Measurements from ENCODE around the gene MAPK8. TPM values are rescaled to one million over a fixed set of nuclear protein-coding genes. Genes with fewer than 3 reads are reported as not detected.

MAPK8 gene
- total RNA-seq, 1 donor from 2014 or later: 54.3 TPM

DNA sequence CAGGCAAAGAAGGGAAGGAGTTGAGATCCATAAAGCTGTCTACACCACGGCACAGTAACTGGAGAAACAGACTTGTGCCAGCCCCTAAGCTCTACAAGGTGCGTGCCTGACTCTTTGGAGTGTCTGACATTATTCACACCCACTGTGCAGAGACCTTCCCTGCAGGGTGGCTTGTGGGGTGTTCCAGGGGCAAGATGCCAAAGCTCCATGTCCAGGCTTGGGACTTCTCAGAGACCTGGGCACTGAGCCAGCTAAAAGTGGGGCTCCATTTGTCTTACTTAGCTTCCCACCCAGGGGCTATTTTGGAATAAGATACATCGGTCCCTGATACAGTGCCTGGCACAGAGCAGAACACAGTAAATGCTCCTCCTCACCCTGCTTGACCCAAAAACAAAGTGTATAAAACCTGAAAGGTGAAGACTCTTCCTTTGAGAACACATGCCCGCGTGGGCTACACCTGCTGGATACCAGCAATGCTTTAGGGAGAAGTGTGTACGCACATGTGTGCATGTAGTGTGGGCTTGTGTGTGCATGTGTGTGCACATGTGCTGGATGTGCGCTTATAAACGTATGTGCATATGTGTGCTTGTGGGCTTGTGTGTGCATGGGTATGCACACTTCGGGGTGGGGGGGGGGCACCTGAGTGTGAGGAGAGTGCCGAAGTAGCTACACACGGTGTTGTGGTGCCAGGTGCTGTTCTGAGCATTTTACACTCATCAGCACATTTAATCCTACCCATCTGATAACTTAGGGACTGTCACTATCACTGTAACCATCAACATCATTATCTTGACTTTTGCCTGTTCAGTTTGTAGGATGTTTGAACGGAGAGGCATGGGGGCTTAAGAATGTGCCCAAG, 155.4 kb downstream of the MAPK8 start:
- DNase-seq (ENCODE audit: extremely low spot score in 2 of 2): peak in 1 of 2 donors; percentile 81
- intact Hi-C loops (cut with DNase I): no loop called here

DNA sequence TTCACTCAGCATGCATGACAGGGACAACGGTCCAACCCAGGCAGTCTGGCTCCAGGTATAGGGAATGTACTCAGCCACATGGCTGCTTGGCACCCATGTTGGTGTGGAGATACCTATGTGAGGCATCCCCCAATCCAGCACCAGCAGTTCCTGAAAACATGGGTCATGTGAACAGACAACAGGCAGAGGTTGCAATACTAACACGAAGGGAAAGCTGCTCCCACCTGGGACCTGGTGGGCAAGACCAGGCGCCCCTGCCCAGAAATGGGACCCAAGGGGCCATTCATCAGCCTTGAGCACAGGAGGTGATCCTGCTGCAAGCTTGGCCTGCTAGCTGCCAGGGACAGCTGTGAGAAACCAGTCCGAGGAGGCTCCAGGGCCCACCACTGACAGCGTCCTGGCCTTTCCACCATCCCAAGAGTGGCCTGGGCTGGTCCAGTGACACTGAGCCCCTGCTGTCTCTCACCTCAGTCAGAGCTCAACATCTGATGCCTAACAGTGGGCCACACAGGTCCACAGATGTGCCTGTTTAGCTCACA, 156.1 kb downstream of the MAPK8 start:
- TF ChIP-seq POLR2A (IDR thresholded peaks at IDR 0.05) (no peak), POLR2AphosphoS5 (IDR thresholded peaks at IDR 0.05; ENCODE audit: insufficient read depth in 1 of 2, low read depth in 1 of 2) (no peak)
- TF ChIP-seq, protein P1, sequence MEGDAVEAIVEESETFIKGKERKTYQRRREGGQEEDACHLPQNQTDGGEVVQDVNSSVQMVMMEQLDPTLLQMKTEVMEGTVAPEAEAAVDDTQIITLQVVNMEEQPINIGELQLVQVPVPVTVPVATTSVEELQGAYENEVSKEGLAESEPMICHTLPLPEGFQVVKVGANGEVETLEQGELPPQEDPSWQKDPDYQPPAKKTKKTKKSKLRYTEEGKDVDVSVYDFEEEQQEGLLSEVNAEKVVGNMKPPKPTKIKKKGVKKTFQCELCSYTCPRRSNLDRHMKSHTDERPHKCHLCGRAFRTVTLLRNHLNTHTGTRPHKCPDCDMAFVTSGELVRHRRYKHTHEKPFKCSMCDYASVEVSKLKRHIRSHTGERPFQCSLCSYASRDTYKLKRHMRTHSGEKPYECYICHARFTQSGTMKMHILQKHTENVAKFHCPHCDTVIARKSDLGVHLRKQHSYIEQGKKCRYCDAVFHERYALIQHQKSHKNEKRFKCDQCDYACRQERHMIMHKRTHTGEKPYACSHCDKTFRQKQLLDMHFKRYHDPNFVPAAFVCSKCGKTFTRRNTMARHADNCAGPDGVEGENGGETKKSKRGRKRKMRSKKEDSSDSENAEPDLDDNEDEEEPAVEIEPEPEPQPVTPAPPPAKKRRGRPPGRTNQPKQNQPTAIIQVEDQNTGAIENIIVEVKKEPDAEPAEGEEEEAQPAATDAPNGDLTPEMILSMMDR (IDR thresholded peaks at IDR 0.05): no peak
- H3K4me3 ChIP-seq: no peak overlapping the region
- no peaks in the 10 kb centered on the region for H3K27me3 ChIP-seq
- DNase-seq (ENCODE audit: extremely low spot score in 2 of 2): peak in 1 of 2 donors; percentile 77
- H3K4me1 ChIP-seq: peaks cover 12% of the 10 kb centered on the region
- no peaks in the 10 kb centered on the region for H3K9me3 ChIP-seq
- H3K27ac ChIP-seq: no peak overlapping the region
- intact Hi-C loops (cut with DNase I): no loop called here
- no peaks in the 10 kb centered on the region for H3K36me3 ChIP-seq

More for the DNA sequence above, 155.4 kb downstream of the MAPK8 start:
- Histone ChIP-seq H3K9me3 (no peaks in the 10 kb centered on the region), H3K27ac (no peak overlapping the region), H3K36me3 (no peaks in the 10 kb centered on the region), H3K4me3 (no peak overlapping the region), H3K4me1 (peaks cover 12% of the 10 kb centered on the region), H3K27me3 (no peaks in the 10 kb centered on the region)
- TF ChIP-seq, protein P1 (IDR thresholded peaks at IDR 0.05): no peak
- no peak for TF ChIP-seq POLR2AphosphoS5 (IDR thresholded peaks at IDR 0.05; ENCODE audit: insufficient read depth in 1 of 2, low read depth in 1 of 2)
- TF ChIP-seq POLR2A (IDR thresholded peaks at IDR 0.05): no peak

DNA sequence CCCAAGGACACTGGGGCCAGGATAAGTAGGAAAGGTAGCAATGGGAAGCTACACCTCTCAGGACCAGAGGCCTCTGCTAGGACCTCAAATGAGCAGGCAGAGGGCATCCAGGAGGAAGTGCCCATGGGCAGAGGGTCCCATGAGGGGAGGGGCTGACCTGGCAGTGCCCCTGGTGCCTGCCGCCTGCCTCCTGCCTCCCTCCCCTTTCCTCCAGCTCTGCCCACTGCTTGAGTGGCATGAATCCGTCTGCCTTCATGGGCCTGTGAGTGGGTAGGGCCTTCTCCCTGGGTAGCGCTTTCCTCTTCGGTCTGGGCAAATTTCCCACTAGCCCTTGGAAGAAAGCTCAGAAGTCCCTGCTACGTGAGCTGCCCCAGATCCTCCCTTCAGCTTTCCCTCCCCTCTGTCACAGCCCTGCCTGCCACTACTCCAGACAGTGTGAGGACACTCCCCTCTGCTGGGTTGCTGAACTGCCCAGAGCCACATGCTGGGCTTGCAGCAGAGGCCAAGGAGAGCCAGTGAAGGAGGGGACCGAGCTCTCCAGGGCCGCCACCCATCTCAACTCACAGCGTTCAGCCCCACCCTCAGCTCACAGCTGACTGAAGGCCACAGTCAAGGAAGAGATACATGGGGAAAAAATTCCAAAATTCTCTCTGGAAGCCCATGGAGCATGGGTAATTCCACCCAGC, 157.0 kb downstream of the MAPK8 start:
- no peak overlapping the region for H3K27ac ChIP-seq
- DNase-seq (ENCODE audit: extremely low spot score in 2 of 2): peak; percentile 70 to 86

DNA sequence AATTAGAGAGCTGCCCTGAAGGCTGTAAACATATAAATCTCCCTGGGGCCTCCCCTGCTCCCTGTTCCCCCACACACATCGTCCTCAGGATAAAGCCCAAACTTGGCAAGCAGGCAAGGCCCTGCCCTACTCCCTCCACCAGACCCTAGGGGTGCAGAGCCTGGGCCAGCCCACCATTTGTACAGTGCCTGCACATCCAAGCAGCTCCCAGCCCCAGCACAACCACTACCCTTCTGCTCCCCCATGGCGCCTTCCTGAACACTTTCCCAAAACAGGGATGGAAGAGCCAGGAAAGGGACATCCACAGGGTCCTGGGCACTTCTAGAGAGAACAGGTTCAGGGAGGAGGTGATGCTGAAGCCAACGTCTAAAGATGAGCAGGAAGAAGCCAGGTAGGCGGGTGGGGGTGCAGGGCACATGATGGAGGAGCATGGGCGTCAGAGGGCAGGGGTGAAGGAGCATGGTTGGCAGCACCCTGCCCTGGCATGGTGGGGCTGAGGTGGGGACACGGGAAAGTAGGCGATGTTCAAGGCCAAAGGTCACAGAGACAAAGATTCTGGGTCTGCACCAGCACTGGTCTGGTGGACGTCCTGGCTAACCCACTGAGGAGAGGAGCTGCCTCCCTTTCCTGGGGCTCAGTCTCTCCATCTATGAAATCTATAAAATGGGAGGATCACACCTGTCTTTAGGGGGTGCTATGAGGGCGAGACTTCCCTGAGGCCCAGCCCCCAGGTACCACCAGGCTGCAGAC, 157.8 kb downstream of the MAPK8 start:
- H3K4me3 ChIP-seq: no peak overlapping the region
- TF ChIP-seq, protein P1 (IDR thresholded peaks at IDR 0.05): no peak
- H3K36me3 ChIP-seq: no peaks in the 10 kb centered on the region
- H3K27me3 ChIP-seq: no peaks in the 10 kb centered on the region
- DNase-seq (ENCODE audit: extremely low spot score in 2 of 2): peak in 1 of 2 donors; percentile 83
- H3K4me1 ChIP-seq: peaks cover 12% of the 10 kb centered on the region
- intact Hi-C loops (cut with DNase I): no loop called here
- no peak overlapping the region for H3K27ac ChIP-seq
- no peaks in the 10 kb centered on the region for H3K9me3 ChIP-seq

More for the DNA sequence above, 157.0 kb downstream of the MAPK8 start:
- H3K4me1 ChIP-seq: peaks cover 12% of the 10 kb centered on the region
- H3K9me3 ChIP-seq: no peaks in the 10 kb centered on the region
- no peaks in the 10 kb centered on the region for H3K36me3 ChIP-seq
- no peak overlapping the region for H3K4me3 ChIP-seq
- intact Hi-C loops (cut with DNase I): no loop called here
- no peak for TF ChIP-seq POLR2A (IDR thresholded peaks at IDR 0.05)
- TF ChIP-seq, protein P1 (IDR thresholded peaks at IDR 0.05): no peak
- TF ChIP-seq POLR2AphosphoS5 (IDR thresholded peaks at IDR 0.05; ENCODE audit: insufficient read depth in 1 of 2, low read depth in 1 of 2): no peak
- no peaks in the 10 kb centered on the region for H3K27me3 ChIP-seq
